Neuronal stem cell (in vitro differentiated cells): ENCODE data around the gene RHBDL2.

Experiments
- DNase-seq: peaks from one replicate; pipeline ENCODE4 v3.0.0-alpha.2; 2013; ENCODE audit warnings: low spot score
- H2AFZ ChIP-seq: one replicate; pipeline ENCODE4 v1.6.1; 2013; ENCODE audit warnings: mild to moderate bottlenecking, low read length, inconsistent platforms
- H2AK5ac ChIP-seq: 2 replicates; pipeline ENCODE4 v1.6.1; 2013; ENCODE audit warnings: low read depth, mild to moderate bottlenecking, inconsistent platforms, low read length, moderate library complexity, mixed read lengths
- H2BK120ac ChIP-seq: 2 replicates; pipeline ENCODE4 v1.6.1; 2013; ENCODE audit warnings: low read depth, mild to moderate bottlenecking, inconsistent platforms, low read length, moderate library complexity, mixed read lengths
- H2BK12ac ChIP-seq: one replicate; pipeline ENCODE4 v1.6.1; 2013; ENCODE audit warnings: low read length, inconsistent platforms
- H2BK15ac ChIP-seq: 2 replicates; pipeline ENCODE4 v1.6.1; 2013; ENCODE audit warnings: mild to moderate bottlenecking, low read length, inconsistent platforms, mixed read lengths
- H2BK5ac ChIP-seq: one replicate; pipeline ENCODE4 v1.6.1; 2013; ENCODE audit warnings: inconsistent platforms, mild to moderate bottlenecking, low read length, moderate library complexity
- H3K14ac ChIP-seq: one replicate; pipeline ENCODE4 v1.6.1; 2013; ENCODE audit warnings: low read length, inconsistent platforms
- H3K18ac ChIP-seq: 2 replicates; pipeline ENCODE4 v1.6.1; 2013; ENCODE audit warnings: low read length, inconsistent platforms
- H3K23ac ChIP-seq: 2 replicates; pipeline ENCODE4 v1.6.1; 2013; ENCODE audit warnings: low read depth, mild to moderate bottlenecking, mixed read lengths, low read length, inconsistent platforms; ENCODE audit not compliant: poor library complexity
- H3K27ac ChIP-seq: replicated peaks from 3 replicates; pipeline ENCODE4 v1.5.1; 2013; ENCODE audit warnings: low read length, inconsistent platforms
- H3K27me3 ChIP-seq, 3 experiments: 2 replicates each; pipeline ENCODE4 v1.6.1; 2013; ENCODE audit warnings: low read length in 3 of 3, mild to moderate bottlenecking in 2 of 3, inconsistent platforms in 1 of 3, low read depth in 1 of 3, mixed read lengths in 1 of 3, moderate library complexity in 1 of 3; ENCODE audit not compliant: control insufficient read depth in 3 of 3, insufficient read depth in 3 of 3
- H3K36me3 ChIP-seq, 2 donors: replicated peaks in 1 of 2; 2 replicates each; pipeline ENCODE4 v1.6.1; 2013; ENCODE audit warnings: low read length in 2 of 2; ENCODE audit not compliant: control insufficient read depth in 2 of 2, insufficient read depth in 2 of 2
- H3K4ac ChIP-seq: 2 replicates; pipeline ENCODE4 v1.6.1; 2013; ENCODE audit warnings: inconsistent platforms, mild to moderate bottlenecking, low read length, moderate library complexity
- H3K4me1 ChIP-seq, 2 donors: 1 replicate in 1 of 2; 2 replicates in 1 of 2; pipeline ENCODE4 v1.6.1; 2013; ENCODE audit warnings: low read length in 2 of 2, low read depth in 1 of 2; ENCODE audit not compliant: control insufficient read depth in 2 of 2, insufficient read depth in 1 of 2
- H3K4me2 ChIP-seq: one replicate; pipeline ENCODE4 v1.6.1; 2013; ENCODE audit warnings: mild to moderate bottlenecking, low read length, inconsistent platforms; ENCODE audit not compliant: insufficient read depth, poor library complexity, severe bottlenecking
- H3K4me3 ChIP-seq, 2 donors: 2 replicates each; pipeline ENCODE4 v1.5.1; 2013; ENCODE audit warnings: low read length in 2 of 2, mild to moderate bottlenecking in 2 of 2, inconsistent platforms in 1 of 2, moderate library complexity in 1 of 2
- H3K79me1 ChIP-seq: one replicate; pipeline ENCODE4 v1.6.1; 2013; ENCODE audit warnings: low read depth, mild to moderate bottlenecking, inconsistent platforms, low read length, moderate library complexity
- H3K9ac ChIP-seq: one replicate; pipeline ENCODE4 v1.6.1; 2013; ENCODE audit warnings: mild to moderate bottlenecking, low read depth, low read length, inconsistent platforms; ENCODE audit not compliant: poor library complexity
- H3K9me3 ChIP-seq, 2 donors: replicated peaks in 1 of 2; 2 replicates each; pipeline versions ENCODE3 to v1.6.1; 2013; ENCODE audit warnings: low read length in 2 of 2, mild to moderate bottlenecking in 2 of 2, inconsistent platforms in 1 of 2, low read depth in 1 of 2, mixed read lengths in 1 of 2, moderate library complexity in 1 of 2; ENCODE audit not compliant: control insufficient read depth in 2 of 2, insufficient read depth in 1 of 2
- H4K8ac ChIP-seq: one replicate; pipeline ENCODE4 v1.6.1; 2013; ENCODE audit warnings: low read depth, mild to moderate bottlenecking, inconsistent platforms, low read length, moderate library complexity
- H4K91ac ChIP-seq: one replicate; pipeline ENCODE4 v1.6.1; 2013; ENCODE audit warnings: low read length, low read depth, mild to moderate bottlenecking, inconsistent platforms; ENCODE audit not compliant: poor library complexity
- WGBS, 2 donors: extraction: QIAGEN DNeasy Blood & Tissue Kit; methylation state at CpG; one replicate each; pipeline ENCODE4 v1.1.7; 2013; ENCODE audit warnings: missing lambda C conversion rate in 2 of 2, mixed read lengths in 1 of 2; ENCODE audit not compliant: insufficient read length in 2 of 2, insufficient replicate concordance in 1 of 2; ENCODE audit errors: extremely low coverage in 2 of 2; 5-methylcytosine and 5-hydroxymethylcytosine counted together

Gene RHBDL2

GRCh38 chr1:38898653-38899230 is 42.9 kb downstream of the RHBDL2 start:
- H2BK120ac ChIP-seq: no peak overlapping the region
- H2AFZ ChIP-seq: no peak overlapping the region
- no peak overlapping the region for H2AK5ac ChIP-seq
- no peak overlapping the region for H3K9ac ChIP-seq
- H2BK15ac ChIP-seq: no peak overlapping the region
- no peak for DNase-seq
- H3K36me3 ChIP-seq: no peaks in the 10 kb centered on the region
- H4K91ac ChIP-seq: no peak overlapping the region
- H2BK5ac ChIP-seq: no peak overlapping the region
- H2BK12ac ChIP-seq: no peak overlapping the region
- H3K9me3 ChIP-seq: no peaks in the 10 kb centered on the region
- H3K18ac ChIP-seq: no peak overlapping the region
- no peaks in the 10 kb centered on the region for H3K79me1 ChIP-seq
- no peak overlapping the region for H3K23ac ChIP-seq
- no peak overlapping the region for H4K8ac ChIP-seq
- H3K4me2 ChIP-seq: no peak overlapping the region
- no peaks in the 10 kb centered on the region for H3K4me1 ChIP-seq
- H3K14ac ChIP-seq: no peak overlapping the region
- H3K27me3 ChIP-seq: no peaks in the 10 kb centered on the region
- H3K27ac ChIP-seq: no peak overlapping the region
- no peak overlapping the region for H3K4ac ChIP-seq
- H3K4me3 ChIP-seq: no peak overlapping the region

GRCh38 chr1:38896169-38896568 is 45.5 kb downstream of the RHBDL2 start:
- Histone ChIP-seq H3K4ac (no peak overlapping the region), H2BK12ac (no peak overlapping the region), H3K4me2 (no peak overlapping the region), H3K27ac (no peak overlapping the region), H3K79me1 (no peaks in the 10 kb centered on the region), H3K14ac (no peak overlapping the region), H3K9ac (no peak overlapping the region), H3K36me3 (no peaks in the 10 kb centered on the region), H4K8ac (no peak overlapping the region), H3K9me3 (no peaks in the 10 kb centered on the region), H3K18ac (no peak overlapping the region), H2AFZ (no peak overlapping the region), H2BK5ac (no peak overlapping the region), H2AK5ac (no peak overlapping the region), H3K4me1 (no peaks in the 10 kb centered on the region), H2BK120ac (no peak overlapping the region), H4K91ac (no peak overlapping the region), H2BK15ac (no peak overlapping the region), H3K23ac (no peak overlapping the region), H3K4me3 (no peak overlapping the region), H3K27me3 (no peaks in the 10 kb centered on the region)
- no peak for DNase-seq
- WGBS, 2 donors: no CpG with 5 or more reads among the region's 2 CpGs

- Histone ChIP-seq H3K14ac (no peak overlapping the region), H3K36me3 (no peaks in the 10 kb centered on the region), H3K9me3 (no peaks in the 10 kb centered on the region), H3K27me3 (no peaks in the 10 kb centered on the region), H4K91ac (no peak overlapping the region), H2BK12ac (no peak overlapping the region), H3K4me3 (no peak overlapping the region), H4K8ac (no peak overlapping the region), H3K4me1 (no peaks in the 10 kb centered on the region), H3K79me1 (no peaks in the 10 kb centered on the region), H2BK5ac (no peak overlapping the region), H3K4ac (no peak overlapping the region), H3K18ac (no peak overlapping the region), H2AFZ (no peak overlapping the region), H2AK5ac (no peak overlapping the region), H3K9ac (no peak overlapping the region), H3K4me2 (no peak overlapping the region), H2BK15ac (no peak overlapping the region), H3K23ac (no peak overlapping the region), H3K27ac (no peak overlapping the region), H2BK120ac (no peak overlapping the region)
- no CpG with 5 or more reads among the region's 1 CpG for WGBS, 2 donors
- DNase-seq: no peak
Observed at GRCh38 chr1:38892976-38893375, 48.7 kb downstream of the RHBDL2 start.

GRCh38 chr1:38891753-38892152 is 49.9 kb downstream of the RHBDL2 start:
- Histone ChIP-seq H3K27me3 (no peaks in the 10 kb centered on the region), H3K36me3 (no peaks in the 10 kb centered on the region), H3K9ac (no peak overlapping the region), H3K27ac (no peak overlapping the region), H3K18ac (no peak overlapping the region), H2BK15ac (no peak overlapping the region), H3K14ac (no peak overlapping the region), H2AFZ (no peak overlapping the region), H2BK5ac (no peak overlapping the region), H3K4me1 (no peaks in the 10 kb centered on the region), H4K8ac (no peak overlapping the region), H3K79me1 (no peaks in the 10 kb centered on the region), H4K91ac (no peak overlapping the region), H3K23ac (no peak overlapping the region), H2BK120ac (no peak overlapping the region), H3K4ac (no peak overlapping the region), H3K9me3 (no peaks in the 10 kb centered on the region), H2AK5ac (no peak overlapping the region), H3K4me3 (no peak overlapping the region), H2BK12ac (no peak overlapping the region), H3K4me2 (no peak overlapping the region)
- no CpG with 5 or more reads among the region's 1 CpG for WGBS, 2 donors
- DNase-seq: no peak
